ENCODE results near the gene ERN1. TPM values are rescaled to one million over a fixed set of nuclear protein-coding genes. Genes with fewer than 3 reads are reported as not detected.
A peak's percentile ranks its signal among the peaks of the same experiment; 100 is the strongest.
"Not testable (repeated sequence)": the region's sequence is repeated elsewhere in the genome, so short reads cannot be mapped to it uniquely, and the experiment has no call there.

ERN1 gene
- total RNA-seq, 4 donors from 2014 or later, result 9.5 to 20.2 (median 12.8) TPM

GRCh38 chr17:64128787-64129514, 993 bp downstream of the ERN1 start:
- peaks cover 8 to 23% of the 10 kb centered on the region in 2 donors for H3K4me1 ChIP-seq
- DNase-seq, result peak; percentile 47 to 56
- intact Hi-C loops (cut with DNase I), result no loop called here
- H3K4me3 ChIP-seq (replicated peaks in 1 of 3), result peak overlapping the region; percentile 63 to 93 (median 77)
- H3K36me3 ChIP-seq, result no peaks in the 10 kb centered on the region
- H3K27me3 ChIP-seq, result no peaks in the 10 kb centered on the region
- no peaks in the 10 kb centered on the region for H3K9me3 ChIP-seq
- TF ChIP-seq POLR2A (IDR thresholded peaks at IDR 0.05), result no peak
- TF ChIP-seq CTCF (IDR thresholded peaks at IDR 0.05), result no peak
- 18 to 20% methylated on average over 14 to 15 of the region's 15 CpGs for WGBS, 2 donors
- peak overlapping the region; percentile 88 to 98 (median 90) for H3K27ac ChIP-seq

GRCh38 chr17:64126918-64127317, 3.0 kb downstream of the ERN1 start:
- Histone ChIP-seq H3K27ac (no peak overlapping the region), H3K27me3 (no peaks in the 10 kb centered on the region), H3K4me1 (peaks cover 8 to 23% of the 10 kb centered on the region in 2 donors), H3K9me3 (no peaks in the 10 kb centered on the region), H3K36me3 (no peaks in the 10 kb centered on the region), H3K4me3 (replicated peaks in 1 of 3) (no peak overlapping the region)
- intact Hi-C loops (cut with DNase I), result no loop called here
- DNase-seq, result no peak
- WGBS, 2 donors, result 79 to 86% methylated on average over 1 of the region's 1 CpG
- TF ChIP-seq POLR2A (IDR thresholded peaks at IDR 0.05) (no peak), CTCF (IDR thresholded peaks at IDR 0.05) (no peak)

GRCh38 chr17:64125937-64126336, 4.0 kb downstream of the ERN1 start:
- Histone ChIP-seq H3K9me3 (no peaks in the 10 kb centered on the region), H3K4me3 (replicated peaks in 1 of 3) (no peak overlapping the region), H3K27me3 (no peaks in the 10 kb centered on the region), H3K27ac (no peak overlapping the region), H3K4me1 (peaks cover 8 to 23% of the 10 kb centered on the region in 2 donors), H3K36me3 (no peaks in the 10 kb centered on the region)
- DNase-seq, result no peak
- intact Hi-C loops (cut with DNase I), result no loop called here
- TF ChIP-seq POLR2A (IDR thresholded peaks at IDR 0.05) (no peak), CTCF (IDR thresholded peaks at IDR 0.05) (no peak)
- WGBS, 2 donors, result 76 to 92% methylated on average over 3 of the region's 3 CpGs

- Histone ChIP-seq H3K4me1 (peaks cover 8 to 18% of the 10 kb centered on the region in 2 donors), H3K4me3 (replicated peaks in 1 of 3) (no peak overlapping the region), H3K27ac (no peak overlapping the region), H3K9me3 (no peaks in the 10 kb centered on the region), H3K27me3 (no peaks in the 10 kb centered on the region), H3K36me3 (no peaks in the 10 kb centered on the region)
- TF ChIP-seq POLR2A (IDR thresholded peaks at IDR 0.05) (no peak), CTCF (IDR thresholded peaks at IDR 0.05) (no peak)
- 96 to 97% methylated on average over 3 of the region's 3 CpGs for WGBS, 2 donors
- DNase-seq, result no peak
- intact Hi-C loops (cut with DNase I), result no loop called here
These were observed 5.3 kb downstream of the ERN1 start for GRCh38 chr17:64124609-64125008.

- 90 to 92% methylated on average over 4 of the region's 4 CpGs for WGBS, 2 donors
- no peak for DNase-seq
- intact Hi-C loops (cut with DNase I), result no loop called here
- H3K27me3 ChIP-seq, result no peaks in the 10 kb centered on the region
- no peak overlapping the region for H3K4me3 ChIP-seq (replicated peaks in 1 of 3)
- no peak overlapping the region for H3K27ac ChIP-seq
- no peak for TF ChIP-seq POLR2A (IDR thresholded peaks at IDR 0.05)
- no peak for TF ChIP-seq CTCF (IDR thresholded peaks at IDR 0.05)
- H3K4me1 ChIP-seq, result peaks cover 8 to 17% of the 10 kb centered on the region in 2 donors
- no peaks in the 10 kb centered on the region for H3K36me3 ChIP-seq
- no peaks in the 10 kb centered on the region for H3K9me3 ChIP-seq
These were observed 6.8 kb downstream of the ERN1 start for GRCh38 chr17:64123114-64123513.

- H3K27ac ChIP-seq; intact Hi-C loops (cut with DNase I): not testable (repeated sequence)
- WGBS, 2 donors, result 87 to 94% methylated on average over 13 of the region's 13 CpGs
These were observed 8.8 kb downstream of the ERN1 start for GRCh38 chr17:64120972-64121786.

More at GRCh38 chr17:64120972-64121786, 8.8 kb downstream of the ERN1 start:
- H3K9me3 ChIP-seq; H3K4me3 ChIP-seq (replicated peaks in 1 of 3); H3K36me3 ChIP-seq; H3K27me3 ChIP-seq: not testable (repeated sequence)
- H3K4me1 ChIP-seq, result peaks cover 9 to 13% of the 10 kb centered on the region in 2 donors
- DNase-seq, result peak in 1 of 2 donors; percentile 12
